ENCODE data around the gene TPTE.
"Not testable (repeated sequence)": the region's sequence is repeated elsewhere in the genome, so short reads cannot be mapped to it uniquely, and the experiment has no call there.

Gene TPTE

GRCh38 chr21:10521091-10521598, at the start of gene TPTE:
TSS of gene TPTE (plus strand) at chr21:10521583. CDS start at chr21:10538724, 17,141 bp downstream.
- no peak for DNase-seq

- DNase-seq = not testable (repeated sequence)
Measured at GRCh38 chr21:10471999-10472398, 49.4 kb upstream of the TPTE start.

GRCh38 chr21:10477794-10478193, 43.6 kb upstream of the TPTE start:
- not testable (repeated sequence) for DNase-seq

GRCh38 chr21:10479875-10480274, 41.5 kb upstream of the TPTE start:
- not testable (repeated sequence) for DNase-seq

- not testable (repeated sequence) for DNase-seq
Measured at GRCh38 chr21:10484864-10485263, 36.5 kb upstream of the TPTE start.

- not testable (repeated sequence) for DNase-seq
Measured at GRCh38 chr21:10490453-10490852, 30.9 kb upstream of the TPTE start.

- DNase-seq = no peak
Measured at GRCh38 chr21:10511116-10511515, 10.3 kb upstream of the TPTE start.

- DNase-seq = not testable (repeated sequence)
Measured at GRCh38 chr21:10516889-10517288, 4.5 kb upstream of the TPTE start.

GRCh38 chr21:10517904-10518303, 3.5 kb upstream of the TPTE start:
- DNase-seq = not testable (repeated sequence)

GRCh38 chr21:10521835-10522500, 585 bp downstream of the TPTE start:
- not testable (repeated sequence) for DNase-seq

GRCh38 chr21:10539956-10540355, 18.6 kb downstream of the TPTE start:
- no peak for DNase-seq

GRCh38 chr21:10544376-10544775, 23.0 kb downstream of the TPTE start:
- not testable (repeated sequence) for DNase-seq

GRCh38 chr21:10547868-10548267, 26.5 kb downstream of the TPTE start:
- not testable (repeated sequence) for DNase-seq

GRCh38 chr21:10548331-10548954, 27.1 kb downstream of the TPTE start:
- DNase-seq = not testable (repeated sequence)

- not testable (repeated sequence) for DNase-seq
Measured at GRCh38 chr21:10570803-10571202, 49.4 kb downstream of the TPTE start.

- DNase-seq = not testable (repeated sequence)
Measured at GRCh38 chr21:10574531-10575310, 53.3 kb downstream of the TPTE start.

- no peak for DNase-seq
Measured at GRCh38 chr21:10575311-10575667, 53.9 kb downstream of the TPTE start.

GRCh38 chr21:10578910-10579309, 57.5 kb downstream of the TPTE start:
- not testable (repeated sequence) for DNase-seq

GRCh38 chr21:10589115-10589514, 67.7 kb downstream of the TPTE start:
- not testable (repeated sequence) for DNase-seq

GRCh38 chr21:10607074-10607473, 85.7 kb downstream of the TPTE start:
- DNase-seq = not testable (repeated sequence)

GRCh38 chr21:10614285-10614684, 92.9 kb downstream of the TPTE start:
- DNase-seq = not testable (repeated sequence)

GRCh38 chr21:10616061-10616460, 94.7 kb downstream of the TPTE start:
- DNase-seq = not testable (repeated sequence)

- no peak for DNase-seq
Measured at GRCh38 chr21:10616535-10616934, 95.2 kb downstream of the TPTE start.

Data from NCI-H82 (cell line).